ENCODE measurements around the gene SRPK2.
"Not testable (repeated sequence)": the region's sequence is repeated elsewhere in the genome, so short reads cannot be mapped to it uniquely, and the experiment has no call there.

Gene SRPK2

DNA sequence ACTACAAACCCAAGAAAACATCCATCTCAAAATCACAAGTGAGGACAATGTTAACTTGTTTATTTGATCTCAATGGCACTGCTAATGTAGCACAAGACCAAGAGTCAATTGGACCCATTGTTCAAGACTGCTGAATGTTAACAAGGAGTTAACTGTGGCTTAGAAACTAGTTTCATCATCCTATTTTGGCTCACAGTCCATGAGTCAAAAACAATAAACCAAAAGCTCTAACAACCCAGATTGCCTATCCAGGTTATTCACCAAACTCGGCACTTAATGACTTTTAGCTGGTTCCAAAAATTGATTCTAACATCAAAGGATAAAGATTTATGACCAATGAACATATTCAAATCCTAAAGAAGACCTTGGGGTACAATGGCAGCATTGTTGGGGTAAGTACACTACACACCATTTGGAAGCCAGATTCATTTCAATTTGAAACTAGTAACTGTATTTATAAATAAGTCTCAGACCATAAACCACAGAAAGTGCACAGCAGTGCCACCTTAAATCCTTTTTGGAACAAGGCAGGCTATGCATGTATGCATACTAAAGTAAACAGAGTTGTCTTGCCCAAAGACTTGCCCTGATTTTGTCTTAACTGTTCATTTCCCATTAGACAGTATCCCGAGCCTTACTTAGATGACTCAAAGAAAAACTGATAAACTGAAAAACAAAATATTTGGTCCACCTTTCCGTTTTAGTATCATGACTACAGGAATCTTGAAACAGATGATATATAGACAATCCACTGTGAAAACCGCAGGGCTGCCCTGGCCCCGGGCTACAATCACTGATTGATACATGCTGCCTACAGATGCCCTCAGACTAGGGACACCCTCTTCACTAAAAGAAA lies 84.5 kb downstream of the SRPK2 start:
- DNase-seq (ENCODE audit: low spot score) (no peak), FAIRE-seq (no peak)

DNA sequence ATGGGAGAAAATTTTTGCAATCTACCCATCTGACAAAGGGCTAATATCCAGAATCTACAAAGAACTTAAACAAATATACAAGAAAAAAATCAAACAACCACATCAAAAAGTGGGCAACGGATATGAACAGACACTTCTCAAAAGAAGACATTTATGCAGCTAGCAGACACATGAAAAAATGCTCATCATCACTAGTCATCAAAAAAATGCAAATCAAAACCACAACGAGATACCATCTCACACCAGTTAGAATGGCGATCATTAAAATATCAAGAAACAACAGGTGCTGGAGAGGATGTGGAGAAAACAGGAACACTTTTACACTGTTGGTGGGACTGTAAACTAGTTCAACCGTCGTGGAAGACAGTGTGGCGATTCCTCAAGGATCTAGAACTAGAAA lies 88.1 kb downstream of the SRPK2 start:
- not testable (repeated sequence) for DNase-seq (ENCODE audit: low spot score); FAIRE-seq

DNA sequence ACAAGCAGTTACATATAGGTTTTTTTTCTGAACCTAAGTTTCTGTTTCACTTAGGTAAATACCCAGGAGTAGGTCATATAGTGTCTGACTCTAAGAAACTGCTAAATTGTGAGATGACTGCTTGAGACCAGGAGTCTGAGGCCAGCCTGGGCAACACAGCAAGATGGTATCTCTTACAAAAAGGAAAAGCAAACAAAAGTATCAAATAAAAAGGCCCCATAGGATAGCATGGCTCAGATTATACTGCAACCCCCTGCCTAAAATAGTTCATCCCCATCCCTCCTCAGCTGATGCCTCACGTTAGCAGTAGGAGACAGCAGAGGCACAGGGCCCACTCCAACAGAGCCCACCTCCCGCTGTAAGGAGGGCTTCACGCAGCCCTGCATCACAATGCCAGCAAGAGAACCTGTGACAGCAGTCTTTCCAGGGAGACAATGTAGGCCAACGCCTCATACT lies 90.3 kb downstream of the SRPK2 start:
- FAIRE-seq (no peak), DNase-seq (ENCODE audit: low spot score) (no peak)

DNA sequence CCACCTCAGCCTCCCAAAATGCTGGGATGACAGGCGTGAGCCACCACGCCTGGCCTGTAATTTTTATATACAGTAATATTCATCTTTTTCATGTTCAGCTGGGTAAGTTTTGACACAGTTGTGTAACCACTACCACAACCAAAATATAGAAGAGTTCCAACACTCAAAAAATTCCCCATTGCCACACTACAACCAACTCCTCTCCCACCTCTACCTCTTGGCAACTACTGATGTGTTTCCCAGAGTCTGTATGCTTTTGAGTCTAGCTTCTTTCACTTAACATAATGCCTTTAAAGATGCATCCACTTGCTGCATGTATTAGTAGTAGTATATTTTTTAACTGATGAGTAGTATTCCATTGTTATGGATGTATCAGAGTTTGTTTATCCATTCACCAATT lies 90.7 kb downstream of the SRPK2 start:
- FAIRE-seq, result no peak
- DNase-seq (ENCODE audit: low spot score), result no peak

DNA sequence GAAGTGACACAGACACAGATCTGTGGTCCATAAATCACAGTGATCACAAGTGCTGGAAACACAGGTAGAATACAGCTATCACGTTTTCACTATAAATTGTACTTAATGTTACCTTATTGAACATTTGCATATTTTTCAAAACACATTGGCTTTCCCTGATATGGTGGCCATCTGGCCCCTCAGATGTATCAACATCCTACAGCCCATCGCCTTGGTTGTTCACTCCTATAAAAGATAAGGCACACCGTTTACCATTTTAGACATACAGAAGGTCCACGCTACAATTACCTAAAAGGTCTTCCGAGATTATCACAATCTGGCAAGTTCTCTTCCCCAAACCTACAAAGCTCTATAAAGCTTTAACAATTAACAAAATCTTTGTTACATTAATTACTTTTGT lies 91.4 kb downstream of the SRPK2 start:
- FAIRE-seq (no peak), DNase-seq (ENCODE audit: low spot score) (no peak)

DNA sequence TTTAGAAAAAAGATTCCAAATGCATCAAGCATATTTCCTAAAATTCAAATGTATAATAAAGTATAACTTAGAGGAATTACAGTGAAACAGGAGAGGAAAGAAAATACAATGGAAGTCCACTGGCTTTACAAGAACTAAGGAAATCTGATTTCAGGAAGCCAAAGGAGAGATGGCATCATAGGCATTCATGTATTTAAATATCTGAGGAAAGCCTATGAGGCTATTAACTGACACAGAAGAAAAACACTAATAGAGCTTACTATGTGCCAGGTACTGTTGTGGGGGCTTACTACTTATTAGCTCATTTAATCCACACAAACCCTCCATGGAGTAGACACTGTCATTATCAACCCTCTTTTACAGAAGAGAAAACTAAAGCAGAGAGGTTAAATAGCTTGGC lies 92.2 kb downstream of the SRPK2 start:
- no peak for FAIRE-seq
- no peak for DNase-seq (ENCODE audit: low spot score)

DNA sequence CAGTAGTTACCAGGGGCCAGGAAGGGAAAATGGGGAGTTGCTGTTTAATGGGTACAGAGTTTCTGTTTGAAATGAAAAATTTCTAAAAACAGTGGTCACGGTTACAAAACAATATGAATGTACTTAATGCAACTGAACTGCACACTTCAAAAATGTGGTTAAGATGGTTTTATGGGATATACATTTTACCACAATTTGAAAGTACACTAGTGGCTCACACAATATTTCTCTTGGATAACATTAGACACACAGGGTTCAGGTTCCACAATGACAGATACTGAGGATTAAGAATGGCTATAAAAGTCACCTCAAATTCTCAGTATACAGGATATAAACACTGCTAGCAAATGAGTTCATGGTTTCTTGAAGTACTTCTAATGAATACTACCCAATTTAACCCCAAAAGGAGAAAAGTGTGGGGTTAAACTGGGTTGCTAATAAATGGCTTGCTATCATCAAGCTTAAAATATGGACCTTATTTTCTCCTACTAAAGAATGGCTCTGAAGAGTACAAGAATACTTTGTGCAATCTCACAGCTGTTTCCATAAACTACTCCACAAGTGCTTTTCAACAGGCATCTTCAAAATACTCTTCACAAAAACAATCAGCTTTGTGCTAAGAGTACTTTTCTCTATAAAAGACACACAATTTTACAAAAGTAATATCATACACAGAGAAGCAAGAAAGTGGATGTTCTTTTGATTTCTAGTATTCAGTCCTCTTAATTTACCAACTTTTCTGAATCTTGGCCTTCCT lies 92.9 kb downstream of the SRPK2 start:
- FAIRE-seq (no peak), DNase-seq (ENCODE audit: low spot score) (no peak)

DNA sequence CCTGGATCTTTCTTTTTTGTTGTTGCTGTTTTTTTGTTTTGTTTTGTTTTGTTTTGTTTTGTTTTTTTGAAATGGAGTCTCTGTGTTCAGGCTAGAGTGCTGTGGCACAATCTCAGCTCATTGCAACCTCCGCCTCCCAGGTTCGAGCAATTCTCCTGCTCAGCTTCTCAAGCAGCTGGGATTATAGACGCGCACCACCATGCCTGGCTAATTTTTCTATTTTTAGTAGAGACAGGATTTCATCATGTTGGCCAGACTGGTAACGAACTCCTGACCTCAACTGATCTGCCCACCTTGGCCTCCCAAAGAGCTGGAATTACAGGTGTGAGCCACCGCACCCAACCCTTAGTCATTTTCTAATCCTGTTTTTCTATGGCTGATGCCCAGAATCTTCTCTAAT lies 94.2 kb downstream of the SRPK2 start:
- not testable (repeated sequence) for DNase-seq (ENCODE audit: low spot score); FAIRE-seq

DNA sequence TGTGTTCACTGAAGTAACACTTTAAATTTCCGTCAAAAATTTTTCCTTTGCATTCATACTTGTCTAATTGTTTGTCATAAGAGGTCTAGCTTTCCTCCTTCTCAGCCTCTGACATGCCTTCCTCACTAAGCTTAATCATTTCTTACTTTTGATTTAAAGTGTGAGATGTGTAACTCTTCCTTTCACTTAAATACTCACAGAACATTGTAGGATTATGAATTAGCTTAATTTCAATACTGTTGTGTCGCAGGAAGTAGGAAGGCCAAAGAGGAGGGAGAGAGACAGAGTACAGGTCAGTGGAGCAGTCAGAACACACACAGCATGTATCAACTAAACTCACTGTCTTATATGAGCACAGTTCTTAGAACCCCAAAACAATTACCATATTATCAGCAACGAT lies 99.0 kb downstream of the SRPK2 start:
- DNase-seq (ENCODE audit: low spot score), result no peak
- FAIRE-seq, result no peak

DNA sequence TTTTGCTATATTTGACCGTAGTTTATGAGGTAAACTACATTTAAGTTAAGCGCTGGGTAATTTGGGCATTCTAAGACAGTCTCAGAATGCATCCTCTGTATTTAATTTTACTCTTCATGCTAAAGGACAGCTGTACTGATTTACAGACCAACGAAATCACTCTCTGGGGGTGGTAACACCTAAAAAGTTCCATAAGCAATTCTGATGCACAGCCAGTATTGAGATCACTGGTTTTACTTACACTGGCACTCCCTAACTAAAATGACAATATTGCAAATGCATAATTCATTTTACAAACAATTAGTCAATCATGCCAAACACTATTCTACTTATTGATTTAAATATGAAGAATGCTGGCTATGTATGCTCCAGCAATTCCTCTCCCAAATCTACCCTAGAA lies 102.3 kb downstream of the SRPK2 start:
- DNase-seq (ENCODE audit: low spot score) (no peak), FAIRE-seq (no peak)

DNA sequence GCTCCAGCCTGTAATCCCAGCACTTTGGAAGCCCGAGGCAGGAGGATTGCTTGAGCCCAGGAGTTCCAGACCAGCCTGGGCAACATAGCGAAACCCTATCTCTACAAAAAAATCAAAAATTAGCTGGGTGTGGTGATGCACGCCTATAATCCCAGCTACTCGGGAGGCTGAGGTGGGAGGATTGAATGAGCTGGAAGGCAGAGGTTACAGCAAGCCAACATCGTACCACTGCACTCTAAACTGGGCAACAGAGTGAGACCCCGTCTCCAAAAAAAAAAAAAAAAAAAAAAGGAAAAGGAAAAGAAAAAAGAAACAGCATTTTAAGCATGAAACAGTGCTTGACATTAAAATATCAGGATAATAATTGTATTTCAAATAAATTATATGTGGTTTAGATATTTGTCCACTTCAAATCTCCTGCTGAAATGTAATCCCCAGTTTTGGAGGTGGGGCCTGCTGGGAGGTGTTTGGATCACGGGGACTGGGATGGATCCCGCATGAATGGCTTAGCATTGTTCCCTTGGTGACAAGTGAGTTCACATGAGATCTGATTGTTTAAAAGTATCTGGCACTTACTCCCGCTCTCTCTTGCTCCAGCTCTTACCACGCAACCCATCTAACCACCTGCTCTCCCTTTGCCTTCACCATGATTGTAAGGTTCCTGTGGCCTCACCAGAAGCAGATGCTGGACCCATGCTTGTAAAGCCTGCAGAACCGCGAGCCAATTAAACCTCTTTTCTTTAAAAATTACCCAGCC lies 103.4 kb downstream of the SRPK2 start:
- FAIRE-seq, result no peak
- DNase-seq (ENCODE audit: low spot score), result no peak

DNA sequence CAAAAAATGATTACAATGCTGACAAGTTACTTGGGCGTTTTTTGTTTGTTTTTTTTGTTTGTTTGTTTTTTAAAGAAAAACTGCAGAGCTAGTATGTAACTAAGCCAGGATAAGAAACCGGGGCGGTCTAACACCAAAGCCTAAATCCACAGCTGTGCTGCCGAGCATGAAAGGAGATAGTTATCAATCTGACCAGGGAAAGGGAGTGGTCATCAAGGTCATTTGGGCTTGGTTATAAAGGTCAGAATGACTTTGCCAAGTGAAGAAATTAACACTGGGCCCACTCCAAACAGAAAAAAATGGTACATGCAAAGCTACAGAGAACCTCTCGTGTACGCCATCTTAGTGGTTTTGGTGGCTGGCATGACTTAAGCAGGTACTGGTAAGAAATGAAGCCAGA lies 104.7 kb downstream of the SRPK2 start:
- no peak for DNase-seq (ENCODE audit: low spot score)
- no peak for FAIRE-seq

DNA sequence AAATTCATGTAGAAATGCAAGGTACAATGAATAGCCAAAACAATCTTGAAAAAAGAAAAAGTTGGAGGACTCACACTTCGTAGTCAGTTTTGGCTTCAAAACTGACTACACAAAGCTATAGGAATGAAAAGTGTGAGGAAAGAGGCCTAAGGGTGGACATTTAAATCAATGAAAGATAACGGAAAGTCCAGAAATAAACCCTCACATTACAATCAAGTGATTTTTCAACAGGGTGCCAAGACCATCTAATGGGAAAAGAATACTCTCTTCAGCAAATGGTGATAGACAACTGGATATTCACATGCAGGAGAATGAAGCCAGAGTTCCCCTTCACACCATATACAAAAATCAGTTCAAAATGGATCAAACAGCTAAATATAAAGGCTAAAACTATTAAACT lies 106.8 kb downstream of the SRPK2 start:
- no peak for FAIRE-seq

DNA sequence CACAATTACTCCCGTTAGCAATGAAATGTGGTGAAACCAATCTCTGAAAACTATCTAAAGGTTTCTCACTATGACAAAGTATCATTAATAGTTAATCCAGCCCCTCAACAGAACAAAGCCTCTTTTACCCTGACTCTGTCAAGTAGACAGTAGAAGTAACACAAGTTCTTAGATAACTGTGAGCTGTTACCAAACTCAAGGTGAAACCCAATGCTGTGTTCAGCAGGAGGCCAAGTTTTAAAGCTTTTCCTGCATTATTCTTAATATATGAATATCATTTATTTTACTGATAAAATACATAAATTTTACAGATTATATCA lies 109.1 kb downstream of the SRPK2 start:
- DNase-seq (ENCODE audit: low spot score) (no peak), FAIRE-seq (peak; percentile 64)

More for the DNA sequence above, 106.8 kb downstream of the SRPK2 start:
- no peak for DNase-seq (ENCODE audit: low spot score)

DNA sequence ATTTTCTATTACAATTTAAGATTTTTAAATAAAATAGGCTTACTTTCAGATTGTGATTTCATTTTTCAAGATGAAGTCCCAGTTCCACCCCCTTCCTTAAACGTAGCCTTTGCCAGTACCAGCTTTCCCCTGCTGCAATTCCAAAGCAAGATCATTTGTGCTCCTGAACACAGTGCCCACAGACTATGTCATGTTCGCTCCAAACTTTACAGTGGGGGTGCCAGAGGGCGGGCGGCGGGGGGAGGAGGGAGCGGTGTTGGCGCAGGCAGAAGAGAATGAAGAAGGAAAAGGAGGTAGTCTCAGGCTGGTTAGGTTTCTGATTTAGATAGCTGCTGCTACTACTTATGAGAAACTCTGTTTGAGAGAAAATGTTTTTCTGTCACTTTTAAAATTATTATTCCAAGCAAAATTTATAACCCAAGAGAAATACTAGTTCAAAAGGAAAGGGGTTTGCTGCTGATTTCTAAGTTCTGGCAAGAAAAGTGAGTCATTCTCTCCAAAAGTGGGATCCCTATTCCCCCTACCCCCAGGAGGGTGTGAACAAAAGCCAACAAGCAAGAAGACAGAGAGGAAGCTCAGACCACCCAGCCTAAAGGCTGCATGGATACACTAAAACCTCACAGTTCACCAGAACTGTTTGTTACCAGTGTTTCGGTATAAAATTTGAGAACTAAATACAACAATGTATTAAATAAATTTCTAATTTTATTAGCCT lies 109.6 kb downstream of the SRPK2 start:
- FAIRE-seq (no peak), DNase-seq (ENCODE audit: low spot score) (no peak)

DNA sequence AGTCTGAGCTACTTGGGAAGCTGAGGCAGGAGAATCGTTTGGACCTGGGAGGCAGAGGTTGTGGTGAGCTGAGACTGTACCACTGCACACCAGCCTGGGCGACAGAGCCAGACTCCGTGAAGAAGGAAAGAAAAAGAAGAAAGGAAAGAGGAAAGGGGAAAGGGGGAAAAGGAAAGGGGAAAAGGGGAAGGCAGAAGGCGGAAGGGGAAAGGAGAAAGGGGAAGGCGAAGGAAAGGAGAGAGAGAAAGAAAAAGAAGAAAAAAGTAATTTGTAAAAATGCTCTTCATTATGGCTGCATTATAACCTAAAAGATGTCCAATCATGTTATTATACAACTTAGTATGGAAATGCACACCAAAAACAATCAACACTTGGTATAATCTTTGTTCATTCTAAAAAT lies 110.2 kb downstream of the SRPK2 start:
- no peak for DNase-seq (ENCODE audit: low spot score)

DNA sequence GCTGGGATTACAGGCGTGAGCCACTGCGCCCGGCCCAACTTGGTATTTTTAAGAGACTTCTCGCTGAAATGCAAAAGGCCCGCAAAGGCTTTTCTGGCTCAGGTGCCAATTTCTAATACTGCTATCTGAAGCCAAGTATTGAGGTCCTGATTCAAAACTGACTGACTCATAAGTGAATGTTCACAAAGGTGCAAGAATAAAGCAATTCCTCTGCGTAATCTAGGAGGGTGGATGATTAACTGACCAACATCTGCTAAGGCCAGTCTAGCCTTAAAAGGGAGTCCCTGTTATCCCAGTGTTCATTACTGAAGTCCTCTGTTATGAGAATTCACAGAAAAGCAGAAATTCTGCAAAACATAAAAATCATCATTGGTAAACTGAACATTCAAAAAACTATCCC lies 111.4 kb downstream of the SRPK2 start:
- FAIRE-seq, result peak; percentile 98
- peak; percentile 89 for DNase-seq (ENCODE audit: low spot score)

More for the DNA sequence above, 110.2 kb downstream of the SRPK2 start:
- FAIRE-seq, result no peak

DNA sequence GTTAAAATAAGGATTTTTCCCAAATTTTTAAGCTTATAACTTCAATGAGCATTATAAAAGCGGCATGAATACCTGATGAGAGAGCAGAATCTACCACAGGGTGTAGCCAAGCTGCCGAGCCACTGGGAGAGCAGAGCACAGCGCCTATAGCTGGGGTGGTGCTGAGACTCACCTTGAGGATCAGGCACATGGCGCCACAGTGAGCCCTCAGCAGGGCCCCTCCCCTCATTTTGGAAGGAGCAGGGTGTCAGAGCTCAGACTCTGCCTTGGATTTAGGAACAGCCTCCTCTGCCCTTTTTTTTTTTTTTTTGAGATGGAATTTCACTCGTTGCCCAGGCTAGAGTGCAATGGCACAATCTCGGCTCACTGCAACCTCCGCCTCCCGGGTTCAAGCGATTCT lies 118.6 kb downstream of the SRPK2 start:
- DNase-seq (ENCODE audit: low spot score) (no peak), FAIRE-seq (no peak)

DNA sequence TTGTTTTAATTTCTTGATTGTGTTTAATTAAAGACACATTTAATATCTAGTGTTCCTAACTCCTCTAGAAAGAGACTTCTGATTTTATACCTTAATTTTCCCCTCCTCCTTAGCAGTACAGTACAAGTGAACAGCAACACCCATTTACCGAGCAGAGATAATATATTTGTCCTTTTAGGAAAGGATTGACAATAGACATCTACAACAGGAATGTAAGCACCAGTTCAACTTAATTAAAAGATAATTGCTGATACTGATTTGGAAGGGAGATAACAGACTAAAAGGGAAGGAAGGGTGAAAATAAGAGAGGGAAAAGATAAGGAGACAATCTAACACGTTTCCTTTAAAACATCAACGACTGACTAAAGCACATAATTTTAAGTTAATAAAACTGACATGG lies 119.3 kb downstream of the SRPK2 start:
- DNase-seq (ENCODE audit: low spot score) (no peak), FAIRE-seq (no peak)

DNA sequence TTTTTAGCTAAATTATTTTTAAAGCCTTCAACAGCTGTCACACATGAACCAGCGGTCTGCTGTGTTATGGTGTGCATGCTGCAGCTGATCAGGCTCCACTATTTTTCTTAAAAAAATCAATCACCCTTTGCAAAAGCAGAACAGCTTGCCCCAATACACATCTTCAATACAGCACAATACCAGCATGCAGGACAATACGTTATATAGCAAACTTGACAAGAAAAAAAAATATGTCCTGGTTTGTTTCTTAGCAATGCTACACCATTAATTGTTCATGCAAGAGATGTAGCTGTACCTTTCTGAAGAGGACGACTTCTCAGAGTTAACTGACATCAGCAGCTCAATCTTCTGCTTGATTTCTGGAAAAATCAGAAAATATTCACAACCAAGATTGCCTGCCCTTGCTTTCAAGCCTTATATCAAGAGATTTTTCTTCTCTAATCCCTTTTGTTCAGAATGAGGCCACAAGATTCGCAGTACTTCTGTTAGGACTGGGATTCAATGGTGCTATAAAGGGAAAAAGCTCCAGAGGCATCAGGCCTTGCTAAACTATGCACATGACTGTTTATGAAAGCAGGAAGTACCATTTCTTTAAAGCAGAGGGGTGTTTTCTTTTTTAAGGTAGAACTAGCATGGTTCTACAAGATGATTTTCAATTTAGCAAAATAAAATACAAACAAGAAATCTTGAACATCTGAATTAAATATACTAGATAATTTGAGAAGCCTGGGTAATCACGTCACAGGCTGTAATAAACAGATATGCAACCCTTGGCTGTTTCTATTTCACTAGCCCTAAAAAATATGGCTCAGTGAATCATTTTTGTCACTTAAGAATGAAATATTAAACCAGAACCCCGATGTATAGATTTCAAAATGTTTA lies 120.0 kb downstream of the SRPK2 start:
- peak; percentile 86 for FAIRE-seq

More for the DNA sequence above, 120.0 kb downstream of the SRPK2 start:
- DNase-seq (ENCODE audit: low spot score), result peak; percentile 28
